Measurements from ENCODE around the gene CCDC91.
"Not testable (repeated sequence)": the region's sequence is repeated elsewhere in the genome, so short reads cannot be mapped to it uniquely, and the experiment has no call there.

The CCDC91 gene

GRCh38 chr12:28178775-28179174 lies 11.5 kb upstream of the CCDC91 start:
- no peak overlapping the region for H3K4me3 ChIP-seq (ENCODE audit: low read depth, low read length)
- DNase-seq (ENCODE audit: low read depth), result no peak

GRCh38 chr12:28180786-28181185 lies 9.5 kb upstream of the CCDC91 start:
- no peak for DNase-seq (ENCODE audit: low read depth)
- H3K4me3 ChIP-seq (ENCODE audit: low read depth, low read length), result no peak overlapping the region

GRCh38 chr12:28184375-28184774 lies 5.9 kb upstream of the CCDC91 start:
- H3K4me3 ChIP-seq (ENCODE audit: low read depth, low read length), result no peak overlapping the region
- no peak for DNase-seq (ENCODE audit: low read depth)

- no peak for DNase-seq (ENCODE audit: low read depth)
- no peak overlapping the region for H3K4me3 ChIP-seq (ENCODE audit: low read depth, low read length)
Measured at GRCh38 chr12:28186500-28186899, 3.8 kb upstream of the CCDC91 start.

- DNase-seq (ENCODE audit: low read depth), result no peak
Measured at GRCh38 chr12:28189784-28190320, 404 bp upstream of the CCDC91 start.

GRCh38 chr12:28191051-28192048 lies 1.1 kb downstream of the CCDC91 start:
- no peak for DNase-seq (ENCODE audit: low read depth)

More at GRCh38 chr12:28189784-28190320, 404 bp upstream of the CCDC91 start:
- H3K4me3 ChIP-seq (ENCODE audit: low read depth, low read length), result peak overlapping the region; percentile 81

GRCh38 chr12:28192125-28192524 lies 1.9 kb downstream of the CCDC91 start:
- H3K4me3 ChIP-seq (ENCODE audit: low read depth, low read length), result no peak overlapping the region
- DNase-seq (ENCODE audit: low read depth), result no peak

More at GRCh38 chr12:28191051-28192048, 1.1 kb downstream of the CCDC91 start:
- peak overlapping the region; percentile 81 for H3K4me3 ChIP-seq (ENCODE audit: low read depth, low read length)

- not testable (repeated sequence) for H3K4me3 ChIP-seq (ENCODE audit: low read depth, low read length); DNase-seq (ENCODE audit: low read depth)
Measured at GRCh38 chr12:28194621-28195020, 4.4 kb downstream of the CCDC91 start.

- H3K4me3 ChIP-seq (ENCODE audit: low read depth, low read length); DNase-seq (ENCODE audit: low read depth): not testable (repeated sequence)
Measured at GRCh38 chr12:28201136-28201535, 10.9 kb downstream of the CCDC91 start.

GRCh38 chr12:28202374-28203130 lies 12.3 kb downstream of the CCDC91 start:
- H3K4me3 ChIP-seq (ENCODE audit: low read depth, low read length), result no peak overlapping the region
- no peak for DNase-seq (ENCODE audit: low read depth)

- DNase-seq (ENCODE audit: low read depth), result no peak
- H3K4me3 ChIP-seq (ENCODE audit: low read depth, low read length), result no peak overlapping the region
Measured at GRCh38 chr12:28209782-28210181, 19.5 kb downstream of the CCDC91 start.

GRCh38 chr12:28212182-28212581 lies 21.9 kb downstream of the CCDC91 start:
- DNase-seq (ENCODE audit: low read depth), result no peak
- no peak overlapping the region for H3K4me3 ChIP-seq (ENCODE audit: low read depth, low read length)

- no peak for DNase-seq (ENCODE audit: low read depth)
- no peak overlapping the region for H3K4me3 ChIP-seq (ENCODE audit: low read depth, low read length)
Measured at GRCh38 chr12:28215021-28215420, 24.8 kb downstream of the CCDC91 start.

GRCh38 chr12:28216016-28216415 lies 25.8 kb downstream of the CCDC91 start:
- no peak for DNase-seq (ENCODE audit: low read depth)
- H3K4me3 ChIP-seq (ENCODE audit: low read depth, low read length), result no peak overlapping the region

GRCh38 chr12:28217805-28218204 lies 27.5 kb downstream of the CCDC91 start:
- H3K4me3 ChIP-seq (ENCODE audit: low read depth, low read length), result no peak overlapping the region
- DNase-seq (ENCODE audit: low read depth), result no peak

- no peak for DNase-seq (ENCODE audit: low read depth)
- no peak overlapping the region for H3K4me3 ChIP-seq (ENCODE audit: low read depth, low read length)
Measured at GRCh38 chr12:28218875-28219274, 28.6 kb downstream of the CCDC91 start.

GRCh38 chr12:28219827-28220226 lies 29.6 kb downstream of the CCDC91 start:
- H3K4me3 ChIP-seq (ENCODE audit: low read depth, low read length), result no peak overlapping the region
- DNase-seq (ENCODE audit: low read depth), result no peak

- DNase-seq (ENCODE audit: low read depth), result no peak
- no peak overlapping the region for H3K4me3 ChIP-seq (ENCODE audit: low read depth, low read length)
Measured at GRCh38 chr12:28222081-28222700, 31.9 kb downstream of the CCDC91 start.

GRCh38 chr12:28223025-28223554 lies 32.8 kb downstream of the CCDC91 start:
- no peak for DNase-seq (ENCODE audit: low read depth)
- H3K4me3 ChIP-seq (ENCODE audit: low read depth, low read length), result no peak overlapping the region
